ENCODE data around the gene LRRC8B. TPM values are rescaled to one million over a fixed set of nuclear protein-coding genes. Genes with fewer than 3 reads are reported as not detected.

Gene LRRC8B
- total RNA-seq, 4 donors from 2014 or later = 7.0 to 10.5 (median 8.7) TPM

GRCh38 chr1:89535537-89535936, 10.9 kb downstream of the LRRC8B start:
- no peak overlapping the region for H3K27ac ChIP-seq
- TF ChIP-seq EP300 (IDR thresholded peaks at IDR 0.05; ENCODE audit: low read depth) = no peak
- TF ChIP-seq POLR2AphosphoS5 (IDR thresholded peaks at IDR 0.05) = no peak
- TF ChIP-seq POLR2A (IDR thresholded peaks at IDR 0.05) = no peak
- no peak for TF ChIP-seq CTCF (IDR thresholded peaks at IDR 0.05)
- intact Hi-C loops (cut with DNase I; ENCODE audit: low total_unique reads) = loop anchor here (5.0 kb wide), 1 partner anchor 548 kb away; no protein-coding TSS in a partner anchor
- 100% methylated on average over 2 of the region's 2 CpGs for whole genome bisulfite sequencing, 2 donors (ENCODE audit: low coverage in 1 of 2)
- no peaks in the 10 kb centered on the region for H3K27me3 ChIP-seq
- in situ Hi-C loops (cut with MboI; ENCODE audit: low pct_ligation_motif_present in 1 of 4, low pct_unique_long_range_greater_than_20kb in 1 of 4, low sequenced_read_pairs in 3 of 4) = no loop called here
- no peaks in the 10 kb centered on the region for H3K4me1 ChIP-seq
- DNase-seq = no peak
- no peak overlapping the region for H3K4me3 ChIP-seq
- no peaks in the 10 kb centered on the region for H3K36me3 ChIP-seq
- H3K9me3 ChIP-seq = no peaks in the 10 kb centered on the region

GRCh38 chr1:89536555-89537341, 12.1 kb downstream of the LRRC8B start:
- H3K36me3 ChIP-seq = no peaks in the 10 kb centered on the region
- no peaks in the 10 kb centered on the region for H3K27me3 ChIP-seq
- no peaks in the 10 kb centered on the region for H3K4me1 ChIP-seq
- no peak overlapping the region for H3K4me3 ChIP-seq
- no peak for DNase-seq
- no peak overlapping the region for H3K27ac ChIP-seq
- no peaks in the 10 kb centered on the region for H3K9me3 ChIP-seq
- WGBS, 2 donors (ENCODE audit: low coverage in 1 of 2) = 92 to 100% methylated on average over 3 to 5 of the region's 5 CpGs
- in situ Hi-C loops (cut with MboI; ENCODE audit: low pct_ligation_motif_present in 1 of 4, low pct_unique_long_range_greater_than_20kb in 1 of 4, low sequenced_read_pairs in 3 of 4) (no loop called here), intact Hi-C loops (cut with DNase I; ENCODE audit: low total_unique reads) (loop anchor here (5.0 kb wide), 1 partner anchor 549 kb away; no protein-coding TSS in a partner anchor)
- TF ChIP-seq POLR2AphosphoS5 (IDR thresholded peaks at IDR 0.05) (no peak), CTCF (IDR thresholded peaks at IDR 0.05) (no peak), POLR2A (IDR thresholded peaks at IDR 0.05) (no peak), EP300 (IDR thresholded peaks at IDR 0.05; ENCODE audit: low read depth) (no peak)

- in situ Hi-C loops (cut with MboI; ENCODE audit: low pct_ligation_motif_present in 1 of 4, low pct_unique_long_range_greater_than_20kb in 1 of 4, low sequenced_read_pairs in 3 of 4) (no loop called here), intact Hi-C loops (cut with DNase I; ENCODE audit: low total_unique reads) (loop anchor here (5.0 kb wide), 1 partner anchor 551 kb away; no protein-coding TSS in a partner anchor)
- H3K4me3 ChIP-seq = no peak overlapping the region
- no peak overlapping the region for H3K27ac ChIP-seq
- WGBS, 2 donors (ENCODE audit: low coverage in 1 of 2) = 65 to 84% methylated on average over 2 of the region's 2 CpGs
- no peak for DNase-seq
- TF ChIP-seq EP300 (IDR thresholded peaks at IDR 0.05; ENCODE audit: low read depth) = no peak
- no peak for TF ChIP-seq POLR2AphosphoS5 (IDR thresholded peaks at IDR 0.05)
- TF ChIP-seq POLR2A (IDR thresholded peaks at IDR 0.05) = no peak
- TF ChIP-seq CTCF (IDR thresholded peaks at IDR 0.05) = no peak
- H3K4me1 ChIP-seq = no peaks in the 10 kb centered on the region
- H3K27me3 ChIP-seq = no peaks in the 10 kb centered on the region
- H3K9me3 ChIP-seq = no peaks in the 10 kb centered on the region
- H3K36me3 ChIP-seq = no peaks in the 10 kb centered on the region
These were observed 13.7 kb downstream of the LRRC8B start for GRCh38 chr1:89538361-89538760.

- Histone ChIP-seq H3K4me3 (no peak overlapping the region), H3K9me3 (no peaks in the 10 kb centered on the region), H3K36me3 (no peaks in the 10 kb centered on the region), H3K4me1 (no peaks in the 10 kb centered on the region), H3K27ac (no peak overlapping the region), H3K27me3 (no peaks in the 10 kb centered on the region)
- no peak for DNase-seq
- WGBS, 2 donors (ENCODE audit: low coverage in 1 of 2) = 87 to 96% methylated on average over 3 of the region's 3 CpGs
- in situ Hi-C loops (cut with MboI; ENCODE audit: low pct_ligation_motif_present in 1 of 4, low pct_unique_long_range_greater_than_20kb in 1 of 4, low sequenced_read_pairs in 3 of 4) (no loop called here), intact Hi-C loops (cut with DNase I; ENCODE audit: low total_unique reads) (loop anchor here (5.0 kb wide), 1 partner anchor 552 kb away; no protein-coding TSS in a partner anchor)
- TF ChIP-seq EP300 (IDR thresholded peaks at IDR 0.05; ENCODE audit: low read depth) = no peak
- no peak for TF ChIP-seq CTCF (IDR thresholded peaks at IDR 0.05)
- no peak for TF ChIP-seq POLR2AphosphoS5 (IDR thresholded peaks at IDR 0.05)
- TF ChIP-seq POLR2A (IDR thresholded peaks at IDR 0.05) = no peak
These were observed 14.5 kb downstream of the LRRC8B start for GRCh38 chr1:89539128-89539527.
